IPS DF 6.9 (cell line): Measurements from ENCODE around the gene RARA.
A peak's percentile ranks its signal among the peaks of the same experiment; 100 is the strongest.

Experiments
- DNase-seq: peaks from one replicate; pipeline ENCODE4 v3.0.0-alpha.2; 2013; ENCODE audit warnings: low read depth, low spot score
- H3K27ac ChIP-seq: one replicate; pipeline ENCODE4 v1.5.1; 2013; ENCODE audit warnings: low read length, control low read depth
- H3K27me3 ChIP-seq: 2 replicates; pipeline ENCODE4 v1.6.1; 2013; ENCODE audit warnings: mild to moderate bottlenecking, low read length; ENCODE audit not compliant: control insufficient read depth, insufficient read depth
- H3K36me3 ChIP-seq: 2 replicates; pipeline ENCODE4 v1.6.1; 2013; ENCODE audit warnings: low read length; ENCODE audit not compliant: control insufficient read depth, insufficient read depth
- H3K4me1 ChIP-seq: 2 replicates; pipeline ENCODE4 v1.6.1; 2013; ENCODE audit warnings: low read length; ENCODE audit not compliant: control insufficient read depth, insufficient read depth
- H3K4me3 ChIP-seq: 2 replicates; pipeline ENCODE4 v1.5.1; 2013; ENCODE audit warnings: mild to moderate bottlenecking, low read length
- H3K9me3 ChIP-seq: 2 replicates; pipeline ENCODE4 v1.6.1; 2013; ENCODE audit warnings: low read length, inconsistent platforms; ENCODE audit not compliant: control insufficient read depth, insufficient read depth
- WGBS: extraction: QIAGEN DNeasy Blood & Tissue Kit; methylation state at CpG from one replicate; pipeline ENCODE4 v1.1.7; 2013; ENCODE audit warnings: mixed read lengths, missing lambda C conversion rate; ENCODE audit not compliant: insufficient read length, insufficient coverage; 5-methylcytosine and 5-hydroxymethylcytosine counted together

RARA gene

GRCh38 chr17:40283662-40284061 lies 25.3 kb upstream of the RARA start:
- Histone ChIP-seq H3K27ac (no peak overlapping the region), H3K9me3 (no peaks in the 10 kb centered on the region), H3K4me3 (no peak overlapping the region), H3K4me1 (peaks cover 6% of the 10 kb centered on the region; the same call in 1 of the 2 replicates), H3K36me3 (peaks cover 7% of the 10 kb centered on the region; the same call in 1 of the 2 replicates), H3K27me3 (no peaks in the 10 kb centered on the region)
- no CpG with 5 or more reads among the region's 2 CpGs for WGBS
- DNase-seq: no peak

GRCh38 chr17:40284085-40284713 lies 24.8 kb upstream of the RARA start:
- Histone ChIP-seq H3K4me1 (peaks cover 6% of the 10 kb centered on the region; the same call in 1 of the 2 replicates), H3K27ac (no peak overlapping the region), H3K27me3 (no peaks in the 10 kb centered on the region), H3K9me3 (no peaks in the 10 kb centered on the region), H3K4me3 (no peak overlapping the region), H3K36me3 (peaks cover 2% of the 10 kb centered on the region; the same call in 1 of the 2 replicates)
- DNase-seq: no peak
- no CpG with 5 or more reads among the region's 2 CpGs for whole genome bisulfite sequencing

GRCh38 chr17:40286473-40286872 lies 22.5 kb upstream of the RARA start:
- Histone ChIP-seq H3K27ac (no peak overlapping the region), H3K4me3 (no peak overlapping the region), H3K36me3 (peaks cover 13% of the 10 kb centered on the region; the same call in 1 of the 2 replicates), H3K27me3 (no peaks in the 10 kb centered on the region), H3K4me1 (peaks cover 4% of the 10 kb centered on the region; the same call in 1 of the 2 replicates), H3K9me3 (no peaks in the 10 kb centered on the region)
- DNase-seq: no peak
- WGBS: no CpG with 5 or more reads among the region's 2 CpGs

GRCh38 chr17:40287159-40287493 lies 21.9 kb upstream of the RARA start:
- Histone ChIP-seq H3K27me3 (no peaks in the 10 kb centered on the region), H3K4me1 (peaks cover 3% of the 10 kb centered on the region; the same call in 1 of the 2 replicates), H3K9me3 (no peaks in the 10 kb centered on the region), H3K4me3 (no peak overlapping the region), H3K36me3 (peaks cover 17% of the 10 kb centered on the region; the same call in 1 of the 2 replicates), H3K27ac (no peak overlapping the region)
- no CpG with 5 or more reads among the region's 4 CpGs for WGBS
- DNase-seq: no peak

GRCh38 chr17:40287494-40288369 lies 21.2 kb upstream of the RARA start, which contains the start of gene CDC6:
Gene CDC6 (plus strand): TSS chr17:40287879. CDS start chr17:40289421, 1,542 bp downstream.
- no CpG with 5 or more reads among the region's 47 CpGs for WGBS
- Histone ChIP-seq H3K36me3 (peaks cover 18% of the 10 kb centered on the region; the same call in 1 of the 2 replicates), H3K4me3 (peak within 1 kb of the TSS; percentile 87), H3K27ac (no peak within 1 kb of the TSS), H3K9me3 (no peaks in the 10 kb centered on the region), H3K27me3 (no peaks in the 10 kb centered on the region), H3K4me1 (peaks cover 2% of the 10 kb centered on the region; the same call in 1 of the 2 replicates)
- DNase-seq: peak; percentile 99

- no peaks in the 10 kb centered on the region for H3K9me3 ChIP-seq
- H3K27me3 ChIP-seq: no peaks in the 10 kb centered on the region
- H3K36me3 ChIP-seq: peaks cover 24% of the 10 kb centered on the region; the same call in 1 of the 2 replicates
- H3K4me3 ChIP-seq: no peak overlapping the region
- H3K27ac ChIP-seq: no peak overlapping the region
- no peak for DNase-seq
- peaks cover 2% of the 10 kb centered on the region; the same call in 1 of the 2 replicates for H3K4me1 ChIP-seq
- no CpG with 5 or more reads among the region's 4 CpGs for WGBS
These were observed 18.2 kb upstream of the RARA start for GRCh38 chr17:40290629-40291280.

- Histone ChIP-seq H3K9me3 (no peaks in the 10 kb centered on the region), H3K4me3 (no peak overlapping the region), H3K27me3 (no peaks in the 10 kb centered on the region), H3K36me3 (peaks cover 26% of the 10 kb centered on the region; the same call in 1 of the 2 replicates), H3K27ac (no peak overlapping the region), H3K4me1 (peaks cover 2% of the 10 kb centered on the region; the same call in 1 of the 2 replicates)
- no CpG with 5 or more reads among the region's 2 CpGs for WGBS
- no peak for DNase-seq
These were observed 17.7 kb upstream of the RARA start for GRCh38 chr17:40291281-40291664.

GRCh38 chr17:40293363-40293762 lies 15.6 kb upstream of the RARA start:
- no peak overlapping the region for H3K27ac ChIP-seq
- no peak for DNase-seq
- H3K36me3 ChIP-seq: peaks cover 34% of the 10 kb centered on the region; the same call in 1 of the 2 replicates
- H3K9me3 ChIP-seq: no peaks in the 10 kb centered on the region
- H3K27me3 ChIP-seq: no peaks in the 10 kb centered on the region
- WGBS: no CpG with 5 or more reads among the region's 1 CpG
- H3K4me3 ChIP-seq: no peak overlapping the region
- no peaks in the 10 kb centered on the region for H3K4me1 ChIP-seq

- H3K9me3 ChIP-seq: no peaks in the 10 kb centered on the region
- WGBS: no CpG with 5 or more reads among the region's 5 CpGs
- no peaks in the 10 kb centered on the region for H3K27me3 ChIP-seq
- H3K4me1 ChIP-seq: no peaks in the 10 kb centered on the region
- H3K36me3 ChIP-seq: peaks cover 30% of the 10 kb centered on the region; the same call in 1 of the 2 replicates
- H3K27ac ChIP-seq: no peak overlapping the region
- DNase-seq: no peak
- H3K4me3 ChIP-seq: no peak overlapping the region
These were observed 13.2 kb upstream of the RARA start for GRCh38 chr17:40295488-40296436.
